ENCODE data around the gene NCSTN. TPM values are rescaled to one million over a fixed set of nuclear protein-coding genes. Genes with fewer than 3 reads are reported as not detected.

Gene NCSTN
- total RNA-seq: 139 and 142 TPM in 2 replicates
- long read RNA-seq, transcript NCSTN-201 (17 exons, 2,936 nt): major isoform, 161 of 195 reads
- long read RNA-seq, partial matches to known transcripts: 4 of 195 reads
- long read RNA-seq, other reads (novel, unspliced or antisense): 29 of 195 reads

- DNase-seq (ENCODE audit: low spot score, unreplicated experiment): peak; percentile 74
- Mint-ChIP-seq H3K27me3 (no peaks in the 10 kb centered on the region), H3K9me3 (ENCODE audit: low read depth) (no peaks in the 10 kb centered on the region), H3K4me1 (ENCODE audit: low read depth) (peaks cover 25% of the 10 kb centered on the region), H3K27ac (peak within 1 kb of the TSS; percentile 100), H3K36me3 (ENCODE audit: insufficient read depth) (peaks cover 4% of the 10 kb centered on the region), H3K4me3 (ENCODE audit: low read depth) (peak within 1 kb of the TSS; percentile 99)
- TF ChIP-seq CTCF (IDR thresholded peaks at IDR 0.05; ENCODE audit: unreplicated experiment): no peak
Observed at GRCh38 chr1:160342953-160343869, at the start of gene NCSTN, which contains the start of gene COPA. Gene NCSTN (plus strand): TSS chr1:160343383. CDS start chr1:160343397, 14 bp downstream. Gene COPA (minus strand): TSS chr1:160343250. CDS start chr1:160343170, 80 bp downstream.

- DNase-seq (ENCODE audit: low spot score, unreplicated experiment): no peak
- peaks cover 35% of the 10 kb centered on the region for H3K36me3 Mint-ChIP-seq (ENCODE audit: insufficient read depth)
- no peaks in the 10 kb centered on the region for H3K27me3 Mint-ChIP-seq
- no peaks in the 10 kb centered on the region for H3K9me3 Mint-ChIP-seq (ENCODE audit: low read depth)
- no peaks in the 10 kb centered on the region for H3K4me1 Mint-ChIP-seq (ENCODE audit: low read depth)
- H3K4me3 Mint-ChIP-seq (ENCODE audit: low read depth): no peak overlapping the region
- TF ChIP-seq CTCF (IDR thresholded peaks at IDR 0.05; ENCODE audit: unreplicated experiment): no peak
- H3K27ac Mint-ChIP-seq: no peak overlapping the region
Observed at GRCh38 chr1:160296036-160296435, 47.1 kb upstream of the NCSTN start.

- DNase-seq (ENCODE audit: low spot score, unreplicated experiment): no peak
- Mint-ChIP-seq H3K27me3 (no peaks in the 10 kb centered on the region), H3K4me1 (ENCODE audit: low read depth) (no peaks in the 10 kb centered on the region), H3K9me3 (ENCODE audit: low read depth) (no peaks in the 10 kb centered on the region), H3K36me3 (ENCODE audit: insufficient read depth) (peaks cover 30% of the 10 kb centered on the region), H3K27ac (no peak overlapping the region), H3K4me3 (ENCODE audit: low read depth) (no peak overlapping the region)
- no peak for TF ChIP-seq CTCF (IDR thresholded peaks at IDR 0.05; ENCODE audit: unreplicated experiment)
Observed at GRCh38 chr1:160300173-160300572, 43.0 kb upstream of the NCSTN start.

GRCh38 chr1:160307118-160307791, 35.9 kb upstream of the NCSTN start:
- no peak for DNase-seq (ENCODE audit: low spot score, unreplicated experiment)
- H3K4me3 Mint-ChIP-seq (ENCODE audit: low read depth): no peak overlapping the region
- H3K36me3 Mint-ChIP-seq (ENCODE audit: insufficient read depth): peaks cover 43% of the 10 kb centered on the region
- H3K9me3 Mint-ChIP-seq (ENCODE audit: low read depth): no peaks in the 10 kb centered on the region
- no peaks in the 10 kb centered on the region for H3K27me3 Mint-ChIP-seq
- H3K27ac Mint-ChIP-seq: no peak overlapping the region
- no peaks in the 10 kb centered on the region for H3K4me1 Mint-ChIP-seq (ENCODE audit: low read depth)
- no peak for TF ChIP-seq CTCF (IDR thresholded peaks at IDR 0.05; ENCODE audit: unreplicated experiment)

Measured in progenitor cell of endocrine pancreas (in vitro differentiated cells).